Erythroblast (primary cell): ENCODE measurements around the gene ROBO3.

Experiments used
- GATA1 ChIP-seq: IDR thresholded peaks from 2 replicates; pipeline ENCODE4 v1.6.1; 2011; ENCODE audit warnings: low read depth, mild to moderate bottlenecking, control low read depth, low read length, moderate library complexity
- POLR2A ChIP-seq: IDR thresholded peaks from 2 replicates; pipeline ENCODE4 v1.6.1; 2011; ENCODE audit warnings: mild to moderate bottlenecking, low read length

- no peak for TF ChIP-seq POLR2A
- no peak for TF ChIP-seq GATA1
Measured at GRCh38 chr11:124890683-124891372, 25.6 kb downstream of the ROBO3 start.
